ENCODE results near the gene SLC17A1. TPM values are rescaled to one million over a fixed set of nuclear protein-coding genes. Genes with fewer than 3 reads are reported as not detected.

SLC17A1 gene
- polyA plus RNA-seq (2013, experiment 1 of 2), result not detected
- polyA plus RNA-seq (2013, experiment 2 of 2), result not detected

- 80% methylated on average over 8 of the region's 8 CpGs for WGBS
- Histone ChIP-seq H2AFZ (ENCODE audit: low read depth, low read length) (no peak within 1 kb of the TSS), H3K9ac (ENCODE audit: low read length) (no peak within 1 kb of the TSS), H3K4ac (ENCODE audit: low read depth in 1 of 2, low read length in 2 of 2) (no peak within 1 kb of the TSS), H3K14ac (ENCODE audit: low read length in 2 of 2) (no peak within 1 kb of the TSS), H3K79me1 (replicated peaks; ENCODE audit: low read length, poor library complexity, severe bottlenecking) (no peaks in the 10 kb centered on the region), H4K91ac (ENCODE audit: low read length) (no peak within 1 kb of the TSS), H3K9me3 (ENCODE audit: control insufficient read depth, low read length) (no peaks in the 10 kb centered on the region), H2BK15ac (ENCODE audit: low read depth, poor library complexity, severe bottlenecking) (no peak within 1 kb of the TSS), H3K18ac (ENCODE audit: low read depth in 1 of 2, low read length in 2 of 2) (no peak within 1 kb of the TSS), H2AK5ac (ENCODE audit: low read length, severe bottlenecking) (no peak within 1 kb of the TSS), H2BK120ac (ENCODE audit: low read depth, low read length) (no peak within 1 kb of the TSS), H3K4me3 (ENCODE audit: insufficient read depth in 1 of 2, low read depth in 1 of 2, low read length in 2 of 2) (no peak within 1 kb of the TSS), H3K4me1 (ENCODE audit: control insufficient read depth, insufficient read depth, low read depth, low read length) (peaks cover 3% of the 10 kb centered on the region), H4K8ac (ENCODE audit: low read length) (no peak within 1 kb of the TSS), H3K23ac (ENCODE audit: low read length in 2 of 2) (no peak within 1 kb of the TSS), H3K27me3 (ENCODE audit: control insufficient read depth in 1 of 2, insufficient read depth in 1 of 2, low read length in 2 of 2) (peaks cover 0 to 34% of the 10 kb centered on the region in 2 experiments), H3K36me3 (ENCODE audit: control insufficient read depth in 1 of 2, insufficient read depth in 2 of 2, low read depth in 1 of 2, low read length in 2 of 2) (no peaks in the 10 kb centered on the region), H2BK12ac (ENCODE audit: low read length in 2 of 2) (no peak within 1 kb of the TSS), H2BK5ac (ENCODE audit: low read depth, low read length, poor library complexity, severe bottlenecking) (no peak within 1 kb of the TSS), H3K27ac (ENCODE audit: low read length, poor library complexity, severe bottlenecking) (no peak within 1 kb of the TSS), H3K4me2 (ENCODE audit: low read length, poor library complexity, severe bottlenecking) (no peak within 1 kb of the TSS)
- DNase-seq, result no peak
Observed at GRCh38 chr6:25831532-25832306, at the start of gene SLC17A1. SLC17A1 (minus strand) TSS chr6:25832052; CDS start chr6:25830557, 1,495 bp downstream.

GRCh38 chr6:25880601-25881000 is 48.7 kb upstream of the SLC17A1 start:
- Histone ChIP-seq H3K4me3 (ENCODE audit: insufficient read depth in 1 of 2, low read depth in 1 of 2, low read length in 2 of 2) (no peak overlapping the region), H3K27me3 (ENCODE audit: control insufficient read depth in 1 of 2, insufficient read depth in 1 of 2, low read length in 2 of 2) (no peaks in the 10 kb centered on the region), H3K23ac (ENCODE audit: low read length in 2 of 2) (no peak overlapping the region), H3K14ac (ENCODE audit: low read length in 2 of 2) (no peak overlapping the region), H2AFZ (ENCODE audit: low read depth, low read length) (no peak overlapping the region), H3K27ac (ENCODE audit: low read length, poor library complexity, severe bottlenecking) (no peak overlapping the region), H3K4me1 (ENCODE audit: control insufficient read depth, insufficient read depth, low read depth, low read length) (peaks cover 7% of the 10 kb centered on the region), H3K79me1 (replicated peaks; ENCODE audit: low read length, poor library complexity, severe bottlenecking) (no peaks in the 10 kb centered on the region), H3K9me3 (ENCODE audit: control insufficient read depth, low read length) (no peaks in the 10 kb centered on the region), H3K4me2 (ENCODE audit: low read length, poor library complexity, severe bottlenecking) (no peak overlapping the region), H3K18ac (ENCODE audit: low read depth in 1 of 2, low read length in 2 of 2) (no peak overlapping the region), H4K8ac (ENCODE audit: low read length) (no peak overlapping the region), H3K9ac (ENCODE audit: low read length) (no peak overlapping the region), H2BK15ac (ENCODE audit: low read depth, poor library complexity, severe bottlenecking) (no peak overlapping the region), H2BK120ac (ENCODE audit: low read depth, low read length) (no peak overlapping the region), H4K91ac (ENCODE audit: low read length) (no peak overlapping the region), H2BK5ac (ENCODE audit: low read depth, low read length, poor library complexity, severe bottlenecking) (no peak overlapping the region), H2AK5ac (ENCODE audit: low read length, severe bottlenecking) (no peak overlapping the region), H3K4ac (ENCODE audit: low read depth in 1 of 2, low read length in 2 of 2) (no peak overlapping the region), H3K36me3 (ENCODE audit: control insufficient read depth in 1 of 2, insufficient read depth in 2 of 2, low read depth in 1 of 2, low read length in 2 of 2) (peaks cover 0 to 5% of the 10 kb centered on the region in 2 experiments), H2BK12ac (ENCODE audit: low read length in 2 of 2) (no peak overlapping the region)
- WGBS, result 100% methylated on average over 2 of the region's 4 CpGs
- DNase-seq, result no peak

GRCh38 chr6:25878721-25879322 is 47.0 kb upstream of the SLC17A1 start:
- H2AK5ac ChIP-seq (ENCODE audit: low read length, severe bottlenecking), result no peak overlapping the region
- no peak overlapping the region for H3K23ac ChIP-seq (ENCODE audit: low read length in 2 of 2)
- H3K9me3 ChIP-seq (ENCODE audit: control insufficient read depth, low read length), result no peaks in the 10 kb centered on the region
- no peak overlapping the region for H3K27ac ChIP-seq (ENCODE audit: low read length, poor library complexity, severe bottlenecking)
- no peak overlapping the region for H4K91ac ChIP-seq (ENCODE audit: low read length)
- H3K27me3 ChIP-seq (ENCODE audit: control insufficient read depth in 1 of 2, insufficient read depth in 1 of 2, low read length in 2 of 2), result no peaks in the 10 kb centered on the region
- no peak overlapping the region for H3K18ac ChIP-seq (ENCODE audit: low read depth in 1 of 2, low read length in 2 of 2)
- H3K4me1 ChIP-seq (ENCODE audit: control insufficient read depth, insufficient read depth, low read depth, low read length), result peaks cover 6% of the 10 kb centered on the region
- H3K36me3 ChIP-seq (ENCODE audit: control insufficient read depth in 1 of 2, insufficient read depth in 2 of 2, low read depth in 1 of 2, low read length in 2 of 2), result peaks cover 0 to 5% of the 10 kb centered on the region in 2 experiments
- no peak overlapping the region for H3K4me3 ChIP-seq (ENCODE audit: insufficient read depth in 1 of 2, low read depth in 1 of 2, low read length in 2 of 2)
- no peak overlapping the region for H4K8ac ChIP-seq (ENCODE audit: low read length)
- H3K79me1 ChIP-seq (replicated peaks; ENCODE audit: low read length, poor library complexity, severe bottlenecking), result no peaks in the 10 kb centered on the region
- no peak overlapping the region for H3K9ac ChIP-seq (ENCODE audit: low read length)
- 98% methylated on average over 1 of the region's 2 CpGs for WGBS
- H2BK5ac ChIP-seq (ENCODE audit: low read depth, low read length, poor library complexity, severe bottlenecking), result no peak overlapping the region
- no peak for DNase-seq
- no peak overlapping the region for H2BK12ac ChIP-seq (ENCODE audit: low read length in 2 of 2)
- H3K4me2 ChIP-seq (ENCODE audit: low read length, poor library complexity, severe bottlenecking), result no peak overlapping the region
- no peak overlapping the region for H2AFZ ChIP-seq (ENCODE audit: low read depth, low read length)
- no peak overlapping the region for H2BK120ac ChIP-seq (ENCODE audit: low read depth, low read length)
- no peak overlapping the region for H2BK15ac ChIP-seq (ENCODE audit: low read depth, poor library complexity, severe bottlenecking)
- H3K4ac ChIP-seq (ENCODE audit: low read depth in 1 of 2, low read length in 2 of 2), result no peak overlapping the region
- H3K14ac ChIP-seq (ENCODE audit: low read length in 2 of 2), result no peak overlapping the region

GRCh38 chr6:25875926-25876602 is 44.2 kb upstream of the SLC17A1 start:
- H3K4me1 ChIP-seq (ENCODE audit: control insufficient read depth, insufficient read depth, low read depth, low read length), result peaks cover 5% of the 10 kb centered on the region
- no peaks in the 10 kb centered on the region for H3K79me1 ChIP-seq (replicated peaks; ENCODE audit: low read length, poor library complexity, severe bottlenecking)
- DNase-seq, result no peak
- H3K4ac ChIP-seq (ENCODE audit: low read depth in 1 of 2, low read length in 2 of 2), result no peak overlapping the region
- H3K23ac ChIP-seq (ENCODE audit: low read length in 2 of 2), result no peak overlapping the region
- H3K18ac ChIP-seq (ENCODE audit: low read depth in 1 of 2, low read length in 2 of 2), result no peak overlapping the region
- peak overlapping the region; percentile 96 for H3K27ac ChIP-seq (ENCODE audit: low read length, poor library complexity, severe bottlenecking)
- H2BK120ac ChIP-seq (ENCODE audit: low read depth, low read length), result no peak overlapping the region
- no peak overlapping the region for H2BK15ac ChIP-seq (ENCODE audit: low read depth, poor library complexity, severe bottlenecking)
- H3K36me3 ChIP-seq (ENCODE audit: control insufficient read depth in 1 of 2, insufficient read depth in 2 of 2, low read depth in 1 of 2, low read length in 2 of 2), result no peaks in the 10 kb centered on the region
- H3K4me2 ChIP-seq (ENCODE audit: low read length, poor library complexity, severe bottlenecking), result no peak overlapping the region
- peak overlapping the region; percentile 85 for H2AK5ac ChIP-seq (ENCODE audit: low read length, severe bottlenecking)
- no peak overlapping the region for H4K8ac ChIP-seq (ENCODE audit: low read length)
- no peak overlapping the region for H3K9ac ChIP-seq (ENCODE audit: low read length)
- H3K4me3 ChIP-seq (ENCODE audit: insufficient read depth in 1 of 2, low read depth in 1 of 2, low read length in 2 of 2), result no peak overlapping the region
- no peak overlapping the region for H3K14ac ChIP-seq (ENCODE audit: low read length in 2 of 2)
- WGBS, result 94% methylated on average over 3 of the region's 3 CpGs
- H4K91ac ChIP-seq (ENCODE audit: low read length), result no peak overlapping the region
- H2BK12ac ChIP-seq (ENCODE audit: low read length in 2 of 2), result no peak overlapping the region
- peak overlapping the region; percentile 62 for H2BK5ac ChIP-seq (ENCODE audit: low read depth, low read length, poor library complexity, severe bottlenecking)
- no peaks in the 10 kb centered on the region for H3K9me3 ChIP-seq (ENCODE audit: control insufficient read depth, low read length)
- no peaks in the 10 kb centered on the region for H3K27me3 ChIP-seq (ENCODE audit: control insufficient read depth in 1 of 2, insufficient read depth in 1 of 2, low read length in 2 of 2)
- no peak overlapping the region for H2AFZ ChIP-seq (ENCODE audit: low read depth, low read length)

Measured in mesenchymal stem cell (in vitro differentiated cells and primary cell).